OCI-LY1 (cell line): ENCODE measurements around the gene SEMA3D.

Experiments
- H2AFZ ChIP-seq: fragments of 200-600 bp; sonication (generic), shearing (Covaris generic); 2 replicates; pipeline ENCODE4 v1.6.0; 2014; ENCODE audit warnings: antibody characterized with exemption, mild to moderate bottlenecking, low read length
- H3F3A ChIP-seq: fragments of 200-600 bp; sonication (generic), shearing (Covaris generic); 2 replicates; pipeline ENCODE4 v1.6.0; 2014; ENCODE audit warnings: mild to moderate bottlenecking, antibody characterized with exemption, low read length, moderate library complexity; ENCODE audit not compliant: insufficient read depth
- H3K27ac ChIP-seq: fragments of 200-600 bp; sonication (generic); 2 replicates; pipeline ENCODE4 v1.5.1; 2014; ENCODE audit warnings: low read length, mixed run types, mild to moderate bottlenecking, low read depth; ENCODE audit not compliant: poor library complexity, severe bottlenecking
- H3K27me3 ChIP-seq: fragments of 200-600 bp; sonication (generic); 2 replicates; pipeline ENCODE4 v1.6.0; 2014; ENCODE audit warnings: antibody characterized with exemption, mild to moderate bottlenecking, low read length, moderate library complexity; ENCODE audit not compliant: insufficient read depth
- H3K36me3 ChIP-seq: fragments of 200-600 bp; sonication (generic); 2 replicates; pipeline ENCODE4 v1.6.1; 2014; ENCODE audit warnings: mild to moderate bottlenecking, antibody characterized with exemption, low read length, moderate library complexity, mixed read lengths; ENCODE audit not compliant: insufficient read depth
- H3K4me1 ChIP-seq: fragments of 200-600 bp; sonication (generic); 2 replicates; pipeline ENCODE4 v1.5.1; 2014; ENCODE audit warnings: mild to moderate bottlenecking, low read length, moderate library complexity; ENCODE audit not compliant: insufficient read depth, severe bottlenecking
- H3K4me2 ChIP-seq: fragments of 200-600 bp; sonication (generic), shearing (Covaris generic); 2 replicates; pipeline ENCODE4 v1.6.1; 2014; ENCODE audit warnings: low read length
- H3K4me3 ChIP-seq: fragments of 200-600 bp; sonication (generic); 2 replicates; pipeline ENCODE4 v1.5.1; 2014; ENCODE audit warnings: low read length, low read depth, mild to moderate bottlenecking, mixed read lengths; ENCODE audit not compliant: poor library complexity, severe bottlenecking
- H3K79me2 ChIP-seq: fragments of 200-600 bp; shearing (Covaris generic); 2 replicates; pipeline ENCODE4 v1.6.1; 2016; ENCODE audit warnings: mixed run types, low read length, mixed read lengths; ENCODE audit not compliant: insufficient read depth
- H3K9ac ChIP-seq: fragments of 200-600 bp; sonication (generic), shearing (Covaris generic); 2 replicates; pipeline ENCODE4 v1.6.1; 2014; ENCODE audit warnings: mild to moderate bottlenecking, low read length, mixed read lengths
- H3K9me2 ChIP-seq: fragments of 200-600 bp; sonication (generic), shearing (Covaris generic); 2 replicates; pipeline ENCODE4 v1.6.1; 2014; ENCODE audit warnings: low read depth, mild to moderate bottlenecking, low read length, mixed read lengths
- H3K9me3 ChIP-seq: fragments of 200-600 bp; shearing (Covaris generic); 2 replicates; pipeline ENCODE4 v1.6.1; 2014; ENCODE audit warnings: low read length, mixed read lengths
- H4K20me1 ChIP-seq: fragments of 200-600 bp; sonication (generic), shearing (Covaris generic); 2 replicates; pipeline ENCODE4 v1.6.0; 2016; ENCODE audit warnings: mild to moderate bottlenecking, low read length; ENCODE audit not compliant: insufficient read depth
- EZH2 ChIP-seq: fragments of 200-600 bp; sonication (generic), shearing (Covaris generic); IDR thresholded peaks from 2 replicates; pipeline ENCODE4 v1.8.0; 2017; ENCODE audit warnings: borderline replicate concordance, mixed run types, mild to moderate bottlenecking, antibody characterized with exemption, low read length, moderate library complexity, mixed read lengths
- TF ChIP-seq, protein P1 (sequence below): fragments of 200-600 bp; sonication (generic), shearing (Covaris generic); IDR thresholded peaks from 2 replicates; pipeline ENCODE4 v1.5.1; 2017; ENCODE audit warnings: mild to moderate bottlenecking, antibody characterized with exemption, low read length, moderate library complexity, mixed read lengths

SEMA3D gene

DNA sequence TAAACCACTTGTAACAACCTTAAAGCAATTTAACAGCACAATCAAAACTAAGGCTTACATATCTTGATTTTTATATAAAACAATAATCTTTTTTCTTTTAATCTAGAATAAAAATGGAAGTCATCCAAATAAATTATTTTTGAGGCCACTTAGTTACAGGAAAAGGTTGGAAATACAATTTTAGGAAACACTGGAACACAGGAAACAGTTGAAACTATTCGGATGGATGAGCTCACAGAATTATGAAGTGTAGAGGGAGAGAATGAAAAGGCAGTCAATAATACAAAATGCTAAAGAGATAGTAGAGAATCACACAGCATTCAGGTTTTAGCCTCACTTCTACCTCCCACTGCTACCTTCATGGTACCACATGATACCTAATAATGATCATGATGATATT lies 124.2 kb downstream of the SEMA3D start:
- Histone ChIP-seq H3K79me2 (no peaks in the 10 kb centered on the region), H3K4me1 (no peaks in the 10 kb centered on the region), H3K9ac (no peak overlapping the region), H3K36me3 (no peaks in the 10 kb centered on the region), H3K9me2 (no peaks in the 10 kb centered on the region), H3K4me3 (no peak overlapping the region), H4K20me1 (no peaks in the 10 kb centered on the region), H3K9me3 (no peaks in the 10 kb centered on the region), H3K27me3 (no peaks in the 10 kb centered on the region), H2AFZ (no peak overlapping the region), H3F3A (no peaks in the 10 kb centered on the region), H3K27ac (no peak overlapping the region), H3K4me2 (no peak overlapping the region)
- TF ChIP-seq, protein P1, sequence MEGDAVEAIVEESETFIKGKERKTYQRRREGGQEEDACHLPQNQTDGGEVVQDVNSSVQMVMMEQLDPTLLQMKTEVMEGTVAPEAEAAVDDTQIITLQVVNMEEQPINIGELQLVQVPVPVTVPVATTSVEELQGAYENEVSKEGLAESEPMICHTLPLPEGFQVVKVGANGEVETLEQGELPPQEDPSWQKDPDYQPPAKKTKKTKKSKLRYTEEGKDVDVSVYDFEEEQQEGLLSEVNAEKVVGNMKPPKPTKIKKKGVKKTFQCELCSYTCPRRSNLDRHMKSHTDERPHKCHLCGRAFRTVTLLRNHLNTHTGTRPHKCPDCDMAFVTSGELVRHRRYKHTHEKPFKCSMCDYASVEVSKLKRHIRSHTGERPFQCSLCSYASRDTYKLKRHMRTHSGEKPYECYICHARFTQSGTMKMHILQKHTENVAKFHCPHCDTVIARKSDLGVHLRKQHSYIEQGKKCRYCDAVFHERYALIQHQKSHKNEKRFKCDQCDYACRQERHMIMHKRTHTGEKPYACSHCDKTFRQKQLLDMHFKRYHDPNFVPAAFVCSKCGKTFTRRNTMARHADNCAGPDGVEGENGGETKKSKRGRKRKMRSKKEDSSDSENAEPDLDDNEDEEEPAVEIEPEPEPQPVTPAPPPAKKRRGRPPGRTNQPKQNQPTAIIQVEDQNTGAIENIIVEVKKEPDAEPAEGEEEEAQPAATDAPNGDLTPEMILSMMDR: no peak
- TF ChIP-seq EZH2: no peak

DNA sequence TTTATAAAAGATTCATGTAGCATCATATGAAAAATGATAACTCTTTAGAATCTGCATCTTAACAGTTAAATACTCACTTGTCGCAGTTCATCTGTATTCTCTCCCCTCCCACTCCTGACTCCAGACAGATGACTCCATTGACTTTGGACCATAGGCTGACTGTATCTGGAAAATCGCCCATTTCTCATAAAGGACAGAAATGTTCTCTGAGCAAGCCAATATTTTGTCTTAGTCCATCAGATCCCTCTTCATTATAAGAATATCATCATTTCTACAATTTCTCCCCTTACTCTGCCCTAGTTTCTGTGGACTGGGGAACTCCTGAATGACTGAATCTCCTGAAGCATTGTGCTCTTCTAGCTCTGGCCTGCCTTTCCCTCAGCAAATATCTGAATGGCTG lies 125.4 kb downstream of the SEMA3D start:
- no peak overlapping the region for H3K4me3 ChIP-seq
- H3K36me3 ChIP-seq: no peaks in the 10 kb centered on the region
- no peaks in the 10 kb centered on the region for H4K20me1 ChIP-seq
- H2AFZ ChIP-seq: no peak overlapping the region
- H3K79me2 ChIP-seq: no peaks in the 10 kb centered on the region
- H3K4me2 ChIP-seq: no peak overlapping the region
- H3K27me3 ChIP-seq: no peaks in the 10 kb centered on the region
- no peaks in the 10 kb centered on the region for H3F3A ChIP-seq
- H3K9me2 ChIP-seq: no peaks in the 10 kb centered on the region
- H3K27ac ChIP-seq: no peak overlapping the region
- no peaks in the 10 kb centered on the region for H3K4me1 ChIP-seq
- TF ChIP-seq EZH2: no peak
- no peaks in the 10 kb centered on the region for H3K9me3 ChIP-seq
- H3K9ac ChIP-seq: no peak overlapping the region

DNA sequence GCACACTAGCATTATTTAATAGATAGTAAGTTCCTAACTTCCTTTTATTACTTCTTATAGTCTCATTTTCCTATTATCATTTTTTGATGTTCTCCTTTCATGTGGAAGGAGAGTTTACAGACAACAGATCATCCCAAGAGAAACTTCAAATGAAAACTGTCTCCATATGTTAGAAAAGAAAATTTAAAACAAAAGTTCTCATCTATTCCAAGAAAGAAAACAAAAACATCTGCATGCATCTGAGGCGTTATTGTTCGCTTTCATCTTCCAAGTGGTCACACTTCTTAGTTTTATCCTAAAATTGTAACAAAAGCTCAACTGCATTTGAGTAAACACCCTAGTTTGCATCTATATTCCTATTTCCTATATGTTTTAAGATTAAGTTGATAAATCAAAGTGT lies 126.2 kb downstream of the SEMA3D start:
- Histone ChIP-seq H3K9ac (no peak overlapping the region), H3K4me2 (no peak overlapping the region), H3K4me3 (no peak overlapping the region), H2AFZ (no peak overlapping the region), H3F3A (no peaks in the 10 kb centered on the region), H3K27ac (no peak overlapping the region), H3K27me3 (no peaks in the 10 kb centered on the region), H3K9me3 (no peaks in the 10 kb centered on the region), H3K4me1 (no peaks in the 10 kb centered on the region), H3K79me2 (no peaks in the 10 kb centered on the region), H3K36me3 (no peaks in the 10 kb centered on the region), H3K9me2 (no peaks in the 10 kb centered on the region), H4K20me1 (no peaks in the 10 kb centered on the region)
- TF ChIP-seq EZH2: no peak
- TF ChIP-seq, protein P1: no peak

DNA sequence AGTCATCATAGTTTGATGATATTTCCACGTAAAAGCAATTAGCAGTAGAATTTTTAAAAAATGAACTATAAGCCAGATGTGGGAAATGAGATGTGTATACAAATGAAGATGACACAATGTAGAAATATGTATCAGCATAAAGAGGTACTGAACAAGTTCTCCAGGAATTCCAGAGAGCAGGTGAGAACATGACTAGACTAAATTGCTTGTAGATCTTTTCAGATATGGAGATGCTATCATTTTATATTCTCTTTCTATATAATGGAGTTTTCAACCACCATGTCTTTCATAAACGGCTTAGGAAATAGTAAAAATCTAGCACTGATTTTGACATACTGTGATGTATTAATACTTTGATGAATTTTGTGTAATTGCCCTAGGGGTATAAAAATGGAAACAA lies 130.9 kb downstream of the SEMA3D start:
- Histone ChIP-seq H4K20me1 (no peaks in the 10 kb centered on the region), H3K27me3 (no peaks in the 10 kb centered on the region), H2AFZ (no peak overlapping the region), H3K4me2 (no peak overlapping the region), H3K9me2 (no peaks in the 10 kb centered on the region), H3K79me2 (no peaks in the 10 kb centered on the region), H3K36me3 (no peaks in the 10 kb centered on the region), H3K4me3 (no peak overlapping the region), H3F3A (no peaks in the 10 kb centered on the region), H3K9me3 (no peaks in the 10 kb centered on the region), H3K27ac (no peak overlapping the region), H3K4me1 (no peaks in the 10 kb centered on the region), H3K9ac (no peak overlapping the region)
- TF ChIP-seq EZH2: no peak
- TF ChIP-seq, protein P1: no peak
